Stimulated activated CD8-positive, alpha-beta memory T cell treated with anti-CD3 and anti-CD28 coated beads, Interleukin-7, amount 100 ng/mL, for 4 hours (primary cell): Measurements from ENCODE around the gene COG6.
A peak's percentile ranks its signal among the peaks of the same experiment; 100 is the strongest.

Experiments
- DNase-seq, 2 donors: peaks; one replicate each; pipeline ENCODE4 v3.0.0-alpha.2; 2020; ENCODE audit warnings: low read depth in 2 of 2

The COG6 gene

GRCh38 chr13:39770221-39771090 is 115.0 kb downstream of the COG6 start:
- DNase-seq = no peak

GRCh38 chr13:39773833-39774232 is 118.4 kb downstream of the COG6 start:
- no peak for DNase-seq

GRCh38 chr13:39776439-39776838 is 121.0 kb downstream of the COG6 start:
- DNase-seq = no peak

GRCh38 chr13:39777021-39777420 is 121.6 kb downstream of the COG6 start:
- no peak for DNase-seq

GRCh38 chr13:39777527-39778061 is 122.1 kb downstream of the COG6 start:
- DNase-seq = peak; percentile 7 to 21

- no peak for DNase-seq
Observed at GRCh38 chr13:39779337-39780265, 124.1 kb downstream of the COG6 start.

GRCh38 chr13:39780711-39781110 is 125.2 kb downstream of the COG6 start:
- DNase-seq = no peak

GRCh38 chr13:39781381-39781780 is 125.9 kb downstream of the COG6 start:
- no peak for DNase-seq

GRCh38 chr13:39783051-39783450 is 127.6 kb downstream of the COG6 start:
- DNase-seq = no peak

- DNase-seq = no peak
Observed at GRCh38 chr13:39784347-39784746, 128.9 kb downstream of the COG6 start.

- no peak for DNase-seq
Observed at GRCh38 chr13:39786091-39786490, 130.6 kb downstream of the COG6 start.

GRCh38 chr13:39787086-39787487 is 131.6 kb downstream of the COG6 start:
- DNase-seq = no peak

GRCh38 chr13:39788102-39788501 is 132.6 kb downstream of the COG6 start:
- no peak for DNase-seq

GRCh38 chr13:39789451-39789850 is 134.0 kb downstream of the COG6 start:
- no peak for DNase-seq
